Mammary epithelial cell (primary cell): Measurements from ENCODE around the gene CENPU.

Experiments used
- EZH2 ChIP-seq: IDR thresholded peaks from 2 replicates; pipeline ENCODE4 v1.6.1; 2012; ENCODE audit warnings: low read length, inconsistent platforms, borderline replicate concordance
- TF ChIP-seq, protein P1 (sequence below), 2 donors: IDR thresholded peaks in 1 of 2; conservative IDR thresholded peaks in 1 of 2; 2 replicates each; pipeline ENCODE4 v1.5.1; 2011 to 2012; ENCODE audit warnings: inconsistent platforms in 2 of 2, low read length in 2 of 2, mild to moderate bottlenecking in 2 of 2, control low read depth in 1 of 2, low read depth in 1 of 2; ENCODE audit not compliant: insufficient read depth in 1 of 2; ENCODE audit errors: extremely low read depth in 1 of 2

- TF ChIP-seq, protein P1, sequence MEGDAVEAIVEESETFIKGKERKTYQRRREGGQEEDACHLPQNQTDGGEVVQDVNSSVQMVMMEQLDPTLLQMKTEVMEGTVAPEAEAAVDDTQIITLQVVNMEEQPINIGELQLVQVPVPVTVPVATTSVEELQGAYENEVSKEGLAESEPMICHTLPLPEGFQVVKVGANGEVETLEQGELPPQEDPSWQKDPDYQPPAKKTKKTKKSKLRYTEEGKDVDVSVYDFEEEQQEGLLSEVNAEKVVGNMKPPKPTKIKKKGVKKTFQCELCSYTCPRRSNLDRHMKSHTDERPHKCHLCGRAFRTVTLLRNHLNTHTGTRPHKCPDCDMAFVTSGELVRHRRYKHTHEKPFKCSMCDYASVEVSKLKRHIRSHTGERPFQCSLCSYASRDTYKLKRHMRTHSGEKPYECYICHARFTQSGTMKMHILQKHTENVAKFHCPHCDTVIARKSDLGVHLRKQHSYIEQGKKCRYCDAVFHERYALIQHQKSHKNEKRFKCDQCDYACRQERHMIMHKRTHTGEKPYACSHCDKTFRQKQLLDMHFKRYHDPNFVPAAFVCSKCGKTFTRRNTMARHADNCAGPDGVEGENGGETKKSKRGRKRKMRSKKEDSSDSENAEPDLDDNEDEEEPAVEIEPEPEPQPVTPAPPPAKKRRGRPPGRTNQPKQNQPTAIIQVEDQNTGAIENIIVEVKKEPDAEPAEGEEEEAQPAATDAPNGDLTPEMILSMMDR (conservative IDR thresholded peaks at IDR 0.05 in 1 of 2, IDR thresholded peaks at IDR 0.05 in 1 of 2; ENCODE audit: extremely low read depth in 1 of 2, insufficient read depth in 1 of 2, low read depth in 1 of 2, low read length in 2 of 2) = no peak
- TF ChIP-seq EZH2 = no peak
These were observed 862 bp upstream of the CENPU start for GRCh38 chr4:184734758-184735157.
